SW480 (cell line): ENCODE measurements around the gene GNAQ.
"Not testable (repeated sequence)": the region's sequence is repeated elsewhere in the genome, so short reads cannot be mapped to it uniquely, and the experiment has no call there.

Experiments
- DNase-seq: peaks from one replicate; pipeline ENCODE4 v3.0.0-alpha.2; 2016; ENCODE audit warnings: low spot score

Gene GNAQ

DNA sequence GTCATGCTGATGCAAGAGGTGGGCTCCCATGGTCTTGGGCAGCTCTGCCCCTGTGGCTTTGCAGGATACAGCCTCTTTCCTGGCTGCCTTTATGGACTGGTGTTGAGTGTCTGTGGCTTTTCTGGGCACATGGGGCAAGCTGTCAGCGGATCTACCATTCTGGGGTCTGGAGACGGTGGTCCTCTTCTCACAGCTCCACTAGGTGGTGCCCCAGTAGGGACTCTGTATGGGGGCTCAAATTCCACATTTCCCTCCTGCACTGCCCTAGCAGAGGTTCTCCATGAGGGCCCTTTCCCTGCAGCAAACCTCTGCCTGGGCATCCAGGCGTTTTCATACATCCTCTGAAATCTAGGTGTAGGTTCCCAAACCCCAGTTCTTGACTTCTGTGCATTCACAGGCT lies 340.9 kb downstream of the GNAQ start:
- not testable (repeated sequence) for DNase-seq

DNA sequence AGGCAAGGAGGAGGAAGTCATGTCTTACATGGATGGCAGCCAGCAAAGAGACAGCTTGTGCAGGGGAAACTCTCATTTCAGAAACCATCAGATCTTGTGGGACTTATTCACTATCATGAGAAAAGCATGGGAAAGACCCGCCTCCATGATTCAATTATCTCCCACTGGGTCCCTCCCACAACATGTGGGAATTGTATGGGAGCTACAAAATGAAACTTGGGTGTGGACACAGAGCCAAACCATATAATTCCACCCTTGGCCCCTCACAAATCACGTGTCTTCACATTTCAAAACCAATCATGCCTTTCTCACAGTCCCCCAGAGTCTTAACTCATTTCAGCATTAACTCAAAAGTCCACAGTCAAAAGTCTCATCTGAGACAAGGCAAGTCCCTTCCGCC lies 341.5 kb downstream of the GNAQ start:
- not testable (repeated sequence) for DNase-seq

DNA sequence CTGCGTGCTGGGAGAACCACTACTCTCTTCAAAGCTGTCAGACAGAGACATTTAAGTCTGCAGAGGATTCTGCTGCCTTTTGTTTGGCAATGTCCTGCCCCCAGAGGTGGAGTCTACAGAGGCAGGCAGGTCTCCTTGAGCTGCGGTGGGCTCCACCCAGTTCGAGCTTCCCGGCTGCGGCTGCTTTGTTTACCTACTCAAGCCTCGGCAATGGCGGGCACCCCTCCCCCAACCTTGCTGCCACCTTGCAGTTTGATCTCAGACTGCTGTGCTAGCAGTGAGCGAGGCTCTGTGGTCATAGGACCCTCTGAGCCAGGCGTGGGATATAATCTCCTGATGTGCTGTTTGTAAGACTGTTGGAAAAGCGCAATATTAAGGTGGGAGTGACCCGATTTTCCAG lies 343.9 kb downstream of the GNAQ start:
- DNase-seq = not testable (repeated sequence)

DNA sequence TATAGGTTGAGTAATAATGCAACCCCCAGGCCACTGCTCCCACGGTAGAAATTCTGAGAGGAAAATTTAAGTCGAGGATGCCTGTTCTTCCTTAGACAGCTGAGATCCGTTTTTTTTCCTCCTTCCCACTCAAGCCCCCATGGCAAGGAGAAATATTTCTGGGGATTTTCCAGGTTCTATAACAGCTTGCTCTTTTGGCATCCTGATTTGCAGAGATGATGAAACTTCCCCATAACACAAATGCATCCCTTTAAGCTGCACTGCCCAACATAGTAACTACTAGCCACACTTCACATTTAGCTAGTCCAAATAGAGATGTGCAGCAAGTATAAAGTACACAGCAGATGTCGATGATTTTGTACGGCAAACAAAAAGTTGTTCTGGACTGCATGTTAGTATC lies 351.0 kb downstream of the GNAQ start:
- no peak for DNase-seq

DNA sequence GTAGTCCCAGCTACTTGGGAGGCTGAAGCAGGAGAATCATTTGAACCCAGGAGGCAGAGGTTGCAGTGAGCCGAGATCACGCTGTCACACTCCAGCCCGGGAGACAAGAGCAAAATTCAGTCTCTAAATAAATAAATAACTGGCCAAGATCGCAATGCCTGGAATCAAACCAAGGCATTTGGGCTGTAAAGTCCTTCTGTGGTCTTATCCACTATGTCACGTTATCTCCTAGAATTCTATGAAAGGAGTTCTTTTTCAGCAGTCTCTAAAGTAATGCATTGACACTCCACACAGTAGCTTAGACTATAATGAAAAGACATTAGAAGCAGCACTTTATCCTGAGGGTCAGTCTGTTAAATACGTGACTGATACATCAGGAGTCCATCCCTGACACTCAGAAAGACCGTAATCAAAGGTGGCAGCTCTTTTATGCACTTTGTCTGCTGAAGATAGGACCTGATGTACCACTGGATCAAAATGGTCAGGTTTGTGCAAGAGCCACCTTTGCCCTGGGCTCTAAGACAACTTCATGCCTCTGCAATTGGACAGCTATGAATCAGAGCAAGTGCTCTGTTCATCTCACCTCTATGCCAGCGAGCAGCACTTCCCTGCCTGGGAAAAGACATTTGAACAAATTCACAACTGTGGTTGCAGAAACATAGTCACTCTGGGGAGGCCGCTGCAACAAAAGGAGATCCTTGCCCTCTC lies 351.8 kb downstream of the GNAQ start:
- DNase-seq = no peak

DNA sequence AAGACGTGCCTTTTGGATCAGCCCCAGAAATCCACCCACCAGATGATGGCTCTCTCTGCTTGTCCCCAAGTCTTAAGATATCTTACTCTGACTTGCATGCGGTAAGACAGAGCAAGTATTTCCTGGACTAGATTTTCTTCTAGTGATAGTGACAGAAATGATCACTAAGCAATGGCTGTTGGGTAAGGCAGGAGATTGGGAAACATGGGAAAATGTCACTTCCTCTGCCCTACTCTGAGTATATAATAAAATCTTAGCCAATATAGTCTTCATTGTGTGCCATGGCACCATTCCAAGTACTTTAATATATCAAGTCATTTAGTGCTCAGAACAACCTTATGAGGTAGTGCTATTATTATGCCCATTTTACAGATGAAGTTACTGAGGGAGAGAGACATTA lies 352.5 kb downstream of the GNAQ start:
- no peak for DNase-seq

DNA sequence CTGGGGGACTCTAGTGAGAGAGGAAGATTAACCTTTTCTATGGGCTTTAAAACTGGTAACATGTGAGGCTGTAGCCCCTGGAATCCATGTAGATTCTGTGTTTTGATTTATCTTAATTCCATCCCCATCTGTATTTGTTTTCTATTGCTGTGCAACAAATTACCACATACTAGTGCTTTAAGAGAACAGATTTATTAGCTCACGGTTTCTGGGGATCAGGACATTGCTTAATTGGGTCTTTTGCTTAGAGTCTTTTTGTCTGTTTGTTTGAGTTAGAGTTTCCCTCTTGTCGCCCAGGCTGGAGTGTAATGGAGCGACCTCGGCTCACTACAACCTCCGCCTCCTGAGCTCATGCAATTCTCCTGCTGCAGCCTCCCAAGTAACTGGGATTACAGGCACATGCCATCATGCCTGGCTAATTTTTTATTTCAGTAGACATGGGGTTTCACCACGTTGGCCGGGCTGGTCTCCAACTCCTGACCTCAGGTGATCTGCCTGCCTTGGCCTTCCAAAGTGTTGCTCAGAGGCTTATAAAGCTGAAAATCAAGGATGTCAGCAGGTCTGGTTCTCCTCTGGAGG lies 353.6 kb downstream of the GNAQ start:
- no peak for DNase-seq

DNA sequence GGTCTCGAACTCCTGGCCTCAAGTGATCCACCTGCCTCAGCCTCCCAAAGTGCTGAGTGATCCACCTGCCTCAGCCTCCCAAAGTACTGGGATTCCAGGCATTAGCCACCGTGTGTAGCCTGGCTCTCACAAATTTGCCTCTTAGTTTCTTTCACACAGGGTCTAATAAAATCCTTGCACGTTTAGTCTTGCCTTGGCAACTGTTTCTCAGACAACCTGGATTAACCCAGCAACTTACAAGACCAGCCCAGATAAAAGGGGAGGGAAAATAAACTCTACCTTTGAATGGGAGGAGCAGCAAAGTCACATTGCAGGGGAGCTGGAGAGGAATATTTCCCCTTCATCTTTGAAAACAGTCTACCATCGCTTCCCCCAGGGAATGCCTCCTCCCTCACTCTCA lies 354.2 kb downstream of the GNAQ start:
- no peak for DNase-seq

DNA sequence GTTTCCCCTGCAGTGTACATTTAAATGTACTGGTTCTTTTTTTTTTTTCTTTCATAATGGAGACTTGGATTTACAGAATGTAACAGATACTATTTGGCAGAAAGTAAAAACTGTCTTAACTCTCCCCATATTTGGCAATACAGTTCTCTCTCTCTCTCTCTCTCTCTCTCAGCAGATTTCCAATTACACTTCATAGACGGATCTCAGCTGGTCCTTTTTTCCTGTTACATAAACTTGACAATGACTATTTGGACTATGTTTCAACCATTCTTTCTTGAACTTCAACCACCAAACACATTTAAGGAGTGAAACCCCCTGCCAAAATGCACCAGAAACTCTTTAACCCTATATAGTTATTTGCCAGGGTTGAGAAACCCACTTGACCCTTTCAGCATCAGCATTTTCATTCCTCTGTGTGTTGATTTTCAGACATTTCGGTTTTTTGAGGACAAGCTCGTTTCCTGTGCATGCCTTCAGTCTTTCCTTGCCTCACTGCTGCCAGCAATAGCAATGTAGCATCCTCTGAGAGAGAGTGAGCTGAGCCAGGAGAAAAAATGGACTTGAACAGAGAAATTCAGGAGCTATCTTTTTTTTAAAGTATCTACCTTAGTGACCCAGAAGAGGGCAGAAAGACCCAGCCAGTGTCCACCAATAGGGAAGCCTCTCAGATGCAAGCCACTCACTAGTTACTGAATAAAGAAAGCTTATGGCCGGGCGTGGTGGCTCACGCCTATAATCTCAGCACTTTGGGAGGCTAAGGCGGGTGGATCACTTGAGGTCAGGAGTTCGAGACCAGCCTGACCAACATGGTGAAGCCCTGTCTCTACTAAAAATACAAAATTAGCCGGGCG lies 357.4 kb downstream of the GNAQ start:
- DNase-seq = no peak

DNA sequence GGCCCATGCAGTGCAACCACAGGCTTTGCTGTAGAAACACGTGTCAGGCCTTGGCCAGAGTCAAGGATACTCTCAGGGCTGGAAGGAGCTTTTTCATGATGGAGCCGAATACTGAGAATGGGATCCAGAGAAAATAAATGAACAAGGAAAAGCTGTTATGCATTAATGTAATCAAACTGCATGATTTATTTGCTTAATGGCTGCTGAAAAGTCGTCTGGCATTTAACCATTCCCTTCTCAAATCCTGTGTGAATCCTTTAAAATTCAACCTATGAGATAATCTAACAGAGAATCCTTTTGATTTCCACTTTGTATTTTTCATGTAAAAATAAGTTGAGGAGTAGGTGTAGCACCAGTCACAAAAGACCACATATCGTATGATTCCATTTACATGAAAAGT lies 359.4 kb downstream of the GNAQ start:
- no peak for DNase-seq

DNA sequence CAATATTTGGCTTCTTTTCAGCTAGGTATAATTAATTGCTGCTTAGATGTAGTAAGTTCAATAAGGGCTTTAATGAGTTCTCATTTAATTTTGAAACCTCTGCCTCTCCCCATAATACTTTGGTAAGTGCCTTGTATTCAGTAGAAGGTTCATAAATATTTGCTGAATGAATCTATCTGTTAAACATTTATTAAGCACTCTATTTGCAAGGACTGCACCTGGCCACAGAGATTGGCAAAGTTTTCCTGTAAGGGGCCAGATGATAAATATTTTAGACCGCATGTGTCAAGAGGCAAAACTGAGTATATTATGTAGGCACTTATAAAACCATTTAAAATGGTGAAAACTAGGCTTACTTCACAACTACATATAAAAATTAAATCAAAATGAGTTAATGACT lies 364.5 kb downstream of the GNAQ start:
- no peak for DNase-seq
